Spleen (tissue), 11 donors: ENCODE measurements around the gene ARVCF. TPM values are rescaled to one million over a fixed set of nuclear protein-coding genes. Genes with fewer than 3 reads are reported as not detected.

Experiments used
- DNase-seq: peaks from one replicate; pipeline ENCODE4 v3.0.0-alpha.2; 2020
- H3K27ac ChIP-seq, 8 donors: fragments of 200-600 bp; sonication (generic) in 7 of 8; 1 replicate in 4 of 8; 2 replicates in 4 of 8; pipeline versions ENCODE4 v1.5.0 to v1.8.0; 2016 to 2021; ENCODE audit warnings: inconsistent platforms in 4 of 8, mild to moderate bottlenecking in 4 of 8, moderate library complexity in 1 of 8
- H3K27me3 ChIP-seq, 7 donors: fragments of 200-600 bp; sonication (generic) in 6 of 7; replicated peaks in 1 of 7; 1 replicate in 4 of 7; 2 replicates in 3 of 7; pipeline versions ENCODE4 v1.5.0 to v1.8.0; 2016 to 2021; ENCODE audit warnings: inconsistent platforms in 3 of 7, mild to moderate bottlenecking in 1 of 7
- H3K36me3 ChIP-seq, 6 donors: fragments of 200-600 bp; sonication (generic) in 5 of 6; 1 replicate in 4 of 6; 2 replicates in 2 of 6; pipeline versions ENCODE4 v1.5.0 to v1.8.0; 2016 to 2021; ENCODE audit warnings: inconsistent platforms in 2 of 6
- H3K4me1 ChIP-seq, 6 donors: fragments of 200-600 bp; sonication (generic) in 5 of 6; 1 replicate in 3 of 6; 2 replicates in 3 of 6; pipeline versions ENCODE4 v1.5.0 to v1.8.0; 2016 to 2021; ENCODE audit warnings: inconsistent platforms in 3 of 6
- H3K4me3 ChIP-seq, 8 donors: fragments of 200-600 bp; sonication (generic) in 7 of 8; 1 replicate in 4 of 8; 2 replicates in 4 of 8; pipeline versions ENCODE4 v1.5.0 to v1.8.0; 2016 to 2021; ENCODE audit warnings: inconsistent platforms in 4 of 8, mild to moderate bottlenecking in 4 of 8, moderate library complexity in 2 of 8
- H3K9me3 ChIP-seq, 8 donors: fragments of 200-600 bp; sonication (generic) in 7 of 8; 1 replicate in 4 of 8; 2 replicates in 4 of 8; pipeline versions ENCODE4 v1.5.0 to v1.8.0; 2016 to 2021; ENCODE audit warnings: inconsistent platforms in 4 of 8
- CTCF ChIP-seq, 11 experiments: fragments of 200-600 bp in 7 of 11; fragments of 450-650 bp in 4 of 11; sonication (generic) in 4 of 11; IDR thresholded peaks in 8 of 11; conservative IDR thresholded peaks in 3 of 11; 1 replicate in 7 of 11; 2 replicates in 4 of 11; pipeline versions ENCODE4 v1.4.0 to v1.8.0; 2016 to 2021; ENCODE audit warnings: antibody characterized with exemption in 11 of 11, inconsistent platforms in 4 of 11, mild to moderate bottlenecking in 1 of 11
- POLR2A ChIP-seq, 3 donors: fragments of 450-650 bp; IDR thresholded peaks; one replicate each; pipeline ENCODE4 v1.5.1; 2017; ENCODE audit warnings: antibody characterized with exemption in 3 of 3, mild to moderate bottlenecking in 1 of 3
- POLR2AphosphoS5 ChIP-seq, 3 donors: sonication (generic); formaldehyde crosslinking; IDR thresholded peaks; one replicate each; pipeline ENCODE4 v1.5.1; 2017; ENCODE audit warnings: antibody characterized with exemption in 3 of 3
- WGBS, 5 donors: extraction: QIAGEN DNeasy Blood & Tissue Kit in 3 of 5; methylation state at CpG; one replicate each; pipeline versions ENCODE4 v1.1.5 to v1.1.7; 2013 to 2018; 5-methylcytosine and 5-hydroxymethylcytosine counted together
- intact Hi-C: fragments of 100-400 bp; cut with DNase I; formaldehyde crosslinking; loops from one replicate; pipeline ENCODE4 v1.15.0; 2023; ENCODE audit warnings: low total_unique reads
- polyA plus RNA-seq, 3 donors: library from polyadenylated mRNA; stranded (reverse); fragments of 200-250 nt; gene quantifications; one replicate each; pipeline ENCODE4 v1.2.1, GENCODE V29; 2013
- total RNA-seq, 7 donors: library from RNA; depleted of rRNA in 3 of 7; stranded (reverse); fragments of >200 nt in 3 of 7; fragmentation: NEBNext Ultra II Directional in 4 of 7; extraction: Animal tissue kit (Norgen Biotek cat#: 25700) in 4 of 7; gene quantifications; one replicate each; pipeline versions ENCODE4 v1.1.0 to v1.2.1, GENCODE V29; 2016 to 2021
- donor health status: healthy with polysubstance abuse.
- donor health status: DM: no; HTN: no; CAD: no; lungs with moderate emphysema.
- donor health status: DM: no; HTN: no; CAD: no.
- donor health status: Bipolar disorder and iron deficiency.
- donor health status: healthy.
- donor health status: DM: no; HTN: no; CAD: no.
- donor health status: DM: yes; HTN: yes; CAD: no.

The ARVCF gene
- total and polyA plus RNA-seq, 10 donors, result 9.4 to 96.7 (median 27.6) TPM

GRCh38 chr22:20011123-20011992 is 5.3 kb downstream of the ARVCF start:
- Histone ChIP-seq H3K9me3 (no peaks in the 10 kb centered on the region), H3K27ac (peak overlapping the region in 5 of 8 donors; percentile 36 to 73 (median 65)), H3K4me1 (peaks cover 4 to 76% (median 44%) of the 10 kb centered on the region in 6 donors), H3K27me3 (peaks cover 0 to 20% (median 0%) of the 10 kb centered on the region in 7 donors), H3K36me3 (no peaks in the 10 kb centered on the region), H3K4me3 (no peak overlapping the region)
- WGBS, 5 donors, result 74 to 77% (median 75%) methylated on average over 18 to 20 of the region's 20 CpGs
- peak; percentile 56 for DNase-seq
- intact Hi-C loops, result loop anchor here (5.0 kb wide), 1 partner anchor 39 kb away; no protein-coding TSS in a partner anchor
- TF ChIP-seq CTCF (IDR thresholded peaks at IDR 0.05 in 8 of 11, conservative IDR thresholded peaks at IDR 0.05 in 3 of 11) (no peak), POLR2A (IDR thresholded peaks at IDR 0.05) (no peak), POLR2AphosphoS5 (IDR thresholded peaks at IDR 0.05) (no peak)

GRCh38 chr22:20010307-20011122 is 6.1 kb downstream of the ARVCF start:
- peak; percentile 69 for DNase-seq
- Histone ChIP-seq H3K4me1 (peaks cover 4 to 67% (median 37%) of the 10 kb centered on the region in 6 donors), H3K27ac (peak overlapping the region in 5 of 8 donors; percentile 36 to 73 (median 65)), H3K9me3 (no peaks in the 10 kb centered on the region), H3K4me3 (no peak overlapping the region), H3K36me3 (no peaks in the 10 kb centered on the region), H3K27me3 (peaks cover 0 to 12% (median 0%) of the 10 kb centered on the region in 7 donors)
- intact Hi-C loops, result loop anchor here (5.0 kb wide), 1 partner anchor 38 kb away; no protein-coding TSS in a partner anchor
- TF ChIP-seq POLR2A (IDR thresholded peaks at IDR 0.05) (no peak), CTCF (IDR thresholded peaks at IDR 0.05 in 8 of 11, conservative IDR thresholded peaks at IDR 0.05 in 3 of 11) (no peak), POLR2AphosphoS5 (IDR thresholded peaks at IDR 0.05) (no peak)
- WGBS, 5 donors, result 79 to 86% (median 84%) methylated on average over 12 to 14 of the region's 14 CpGs

- TF ChIP-seq CTCF (IDR thresholded peaks at IDR 0.05 in 8 of 11, conservative IDR thresholded peaks at IDR 0.05 in 3 of 11), result no peak
- TF ChIP-seq POLR2A (IDR thresholded peaks at IDR 0.05), result no peak
- no peak for TF ChIP-seq POLR2AphosphoS5 (IDR thresholded peaks at IDR 0.05)
- Histone ChIP-seq H3K27ac (peak overlapping the region in 7 of 8 donors; percentile 15 to 73 (median 65)), H3K9me3 (no peaks in the 10 kb centered on the region), H3K27me3 (peaks cover 0 to 4% (median 0%) of the 10 kb centered on the region in 7 donors), H3K4me1 (peaks cover 4 to 60% (median 31%) of the 10 kb centered on the region in 6 donors), H3K4me3 (no peak overlapping the region), H3K36me3 (no peaks in the 10 kb centered on the region)
- WGBS, 5 donors, result 84 to 96% (median 94%) methylated on average over 6 to 8 of the region's 8 CpGs
- intact Hi-C loops, result loop anchor here (5.0 kb wide), 1 partner anchor 37 kb away; no protein-coding TSS in a partner anchor
- no peak for DNase-seq
These were observed 6.9 kb downstream of the ARVCF start for GRCh38 chr22:20009582-20010306.
